Body of pancreas (tissue), 4 donors: ENCODE measurements around the gene TMEM126B. TPM values are rescaled to one million over a fixed set of nuclear protein-coding genes. Genes with fewer than 3 reads are reported as not detected.
A peak's percentile ranks its signal among the peaks of the same experiment; 100 is the strongest.
"Not testable (repeated sequence)": the region's sequence is repeated elsewhere in the genome, so short reads cannot be mapped to it uniquely, and the experiment has no call there.

Experiments
- ATAC-seq: fragments of 150-250 bp; one replicate; pipeline ENCODE4 v1.9.1; 2016
- DNase-seq, 4 donors: peaks; one replicate each; pipeline ENCODE4 v3.0.0-alpha.2; 2019
- H3K27ac ChIP-seq, 4 donors: fragments of 200-600 bp; sonication (generic); 1 replicate in 3 of 4; 2 replicates in 1 of 4; pipeline versions ENCODE4 v1.5.1 to v1.6.1; 2016 to 2019; ENCODE audit warnings: mild to moderate bottlenecking in 1 of 4, mixed read lengths in 1 of 4, moderate library complexity in 1 of 4
- H3K27me3 ChIP-seq, 2 donors: fragments of 200-600 bp; sonication (generic); one replicate each; pipeline ENCODE4 v1.6.0; 2016; ENCODE audit warnings: mild to moderate bottlenecking in 1 of 2
- H3K36me3 ChIP-seq, 2 donors: fragments of 200-600 bp; sonication (generic); replicated peaks in 1 of 2; 2 replicates each; pipeline ENCODE4 v1.5.1; 2016; ENCODE audit warnings: low read depth in 2 of 2; ENCODE audit not compliant: insufficient read depth in 1 of 2
- H3K4me1 ChIP-seq: fragments of 200-600 bp; sonication (generic); one replicate; pipeline ENCODE4 v1.6.0; 2016
- H3K4me3 ChIP-seq, 2 donors: fragments of 200-600 bp; sonication (generic); 1 replicate in 1 of 2; 2 replicates in 1 of 2; pipeline ENCODE4 v1.5.1; 2016 to 2019
- H3K9me3 ChIP-seq, 3 donors: fragments of 200-600 bp; sonication (generic); 1 replicate in 2 of 3; 2 replicates in 1 of 3; pipeline ENCODE4 v1.5.1; 2016
- CTCF ChIP-seq, 7 experiments: fragments of 450-650 bp in 4 of 7; fragments of 200-600 bp in 3 of 7; sonication (generic) in 3 of 7; IDR thresholded peaks; one replicate each; pipeline ENCODE4 v1.5.1; 2016 to 2019; ENCODE audit warnings: antibody characterized with exemption in 7 of 7
- POLR2A ChIP-seq, 3 donors: fragments of 450-650 bp; IDR thresholded peaks; one replicate each; pipeline ENCODE4 v1.6.1; 2016; ENCODE audit warnings: antibody characterized with exemption in 3 of 3, mild to moderate bottlenecking in 2 of 3
- WGBS, 2 donors: methylation state at CpG; one replicate each; pipeline ENCODE4 v1.1.5; 2017; 5-methylcytosine and 5-hydroxymethylcytosine counted together
- intact Hi-C: fragments of 100-400 bp; cut with DNase I; formaldehyde crosslinking; loops from one replicate; pipeline ENCODE4 v1.15.1; 2023
- total RNA-seq, 2 donors: library from RNA; depleted of rRNA; stranded (reverse); fragments of >200 nt; gene quantifications; one replicate each; pipeline ENCODE4 v1.1.0, GENCODE V29; 2016

Gene TMEM126B
- total RNA-seq, 2 donors from 2014 or later: 15.2 to 23.3 TPM

- 0 to 1% methylated on average over 12 to 60 of the region's 67 CpGs for WGBS, 2 donors
- intact Hi-C loops: no loop called here
- no peaks in the 10 kb centered on the region for H3K27me3 ChIP-seq
These were observed 36.5 kb downstream of the TMEM126B start, which contains the start of gene CREBZF for GRCh38 chr11:85664615-85665481. CREBZF (minus strand) TSS chr11:85665129; CDS start chr11:85664875, 254 bp downstream.

GRCh38 chr11:85665733-85666132 lies 37.3 kb downstream of the TMEM126B start:
- no peaks in the 10 kb centered on the region for H3K27me3 ChIP-seq
- no peak overlapping the region for H3K4me3 ChIP-seq
- intact Hi-C loops: no loop called here
- H3K9me3 ChIP-seq: no peaks in the 10 kb centered on the region
- H3K4me1 ChIP-seq: peaks cover 27% of the 10 kb centered on the region
- peak overlapping the region in 3 of 4 donors; percentile 94 to 98 (median 97) for H3K27ac ChIP-seq
- TF ChIP-seq CTCF (IDR thresholded peaks at IDR 0.05) (no peak), POLR2A (IDR thresholded peaks at IDR 0.05) (no peak)
- WGBS, 2 donors: 32 to 40% methylated on average over 5 of the region's 5 CpGs
- ATAC-seq (peak; percentile 13), DNase-seq (peak in 1 of 4 donors; percentile 34)
- H3K36me3 ChIP-seq: no peaks in the 10 kb centered on the region

More at GRCh38 chr11:85664615-85665481, 36.5 kb downstream of the TMEM126B start, which contains the start of gene CREBZF:
- peak; percentile 98 to 99 (median 99) for TF ChIP-seq POLR2A (IDR thresholded peaks at IDR 0.05)
- TF ChIP-seq CTCF (IDR thresholded peaks at IDR 0.05): no peak
- peaks cover 36% of the 10 kb centered on the region for H3K4me1 ChIP-seq
- H3K4me3 ChIP-seq: peak within 1 kb of the TSS; percentile 69 to 80
- peak; percentile 95 for DNase-seq
- H3K36me3 ChIP-seq: no peaks in the 10 kb centered on the region
- ATAC-seq: peak; percentile 93
- H3K9me3 ChIP-seq: no peaks in the 10 kb centered on the region
- H3K27ac ChIP-seq: peak within 1 kb of the TSS; percentile 91 to 98 (median 96)

- DNase-seq: no peak
- 32 to 42% methylated on average over 3 of the region's 3 CpGs for WGBS, 2 donors
- Histone ChIP-seq H3K4me3 (no peak overlapping the region), H3K27ac (peak overlapping the region in 3 of 4 donors; percentile 14 to 98 (median 97)), H3K27me3 (no peaks in the 10 kb centered on the region), H3K9me3 (no peaks in the 10 kb centered on the region), H3K36me3 (no peaks in the 10 kb centered on the region), H3K4me1 (peaks cover 18% of the 10 kb centered on the region)
- no peak for ATAC-seq
- intact Hi-C loops: no loop called here
- no peak for TF ChIP-seq POLR2A (IDR thresholded peaks at IDR 0.05)
- TF ChIP-seq CTCF (IDR thresholded peaks at IDR 0.05): no peak
These were observed 38.3 kb downstream of the TMEM126B start for GRCh38 chr11:85666687-85667086.

GRCh38 chr11:85668157-85668556 lies 39.8 kb downstream of the TMEM126B start:
- no peaks in the 10 kb centered on the region for H3K27me3 ChIP-seq
- WGBS, 2 donors: 68 to 74% methylated on average over 1 of the region's 1 CpG
- intact Hi-C loops: no loop called here
- H3K4me3 ChIP-seq: no peak overlapping the region
- no peak for TF ChIP-seq CTCF (IDR thresholded peaks at IDR 0.05)
- TF ChIP-seq POLR2A (IDR thresholded peaks at IDR 0.05): no peak
- ATAC-seq (no peak), DNase-seq (no peak)
- H3K9me3 ChIP-seq: no peaks in the 10 kb centered on the region
- H3K27ac ChIP-seq: no peak overlapping the region
- H3K36me3 ChIP-seq: no peaks in the 10 kb centered on the region
- H3K4me1 ChIP-seq: peaks cover 12% of the 10 kb centered on the region

- DNase-seq, intact Hi-C loops, H3K36me3 ChIP-seq, ATAC-seq, H3K4me1 ChIP-seq, H3K27ac ChIP-seq, H3K9me3 ChIP-seq, H3K27me3 ChIP-seq, H3K4me3 ChIP-seq: not testable (repeated sequence)
These were observed 42.7 kb downstream of the TMEM126B start for GRCh38 chr11:85670949-85671663.
